Ascending aorta (tissue), 2 donors: Measurements from ENCODE around the gene OTOP2. TPM values are rescaled to one million over a fixed set of nuclear protein-coding genes. Genes with fewer than 3 reads are reported as not detected.

ENCODE experiments used
- DNase-seq, 2 donors: peaks; one replicate each; pipeline ENCODE4 v3.0.0-alpha.2; 2019; ENCODE audit warnings: low spot score in 2 of 2
- H3K27ac ChIP-seq, 2 donors: fragments of 200-600 bp; sonication (generic); one replicate each; pipeline ENCODE4 v1.5.1; 2016 to 2017; ENCODE audit warnings: mild to moderate bottlenecking in 1 of 2
- H3K27me3 ChIP-seq: fragments of 200-600 bp; sonication (generic); one replicate; pipeline ENCODE4 v1.5.1; 2017
- H3K36me3 ChIP-seq, 2 donors: fragments of 200-600 bp; sonication (generic); one replicate each; pipeline ENCODE4 v1.5.1; 2016
- H3K4me1 ChIP-seq, 2 donors: fragments of 200-600 bp; sonication (generic); one replicate each; pipeline ENCODE4 v1.5.1; 2016 to 2017; ENCODE audit warnings: mild to moderate bottlenecking in 1 of 2
- H3K4me3 ChIP-seq, 2 donors: fragments of 200-600 bp; sonication (generic); one replicate each; pipeline ENCODE4 v1.5.1; 2016 to 2017; ENCODE audit warnings: mild to moderate bottlenecking in 1 of 2
- H3K9me3 ChIP-seq, 2 donors: fragments of 200-600 bp; sonication (generic); one replicate each; pipeline ENCODE4 v1.5.1; 2016
- intact Hi-C: fragments of 100-400 bp; cut with DNase I; formaldehyde crosslinking; loops from one replicate; pipeline ENCODE4 v1.15.1; 2023
- total RNA-seq: library from RNA; depleted of rRNA; stranded (reverse); fragments of >200 nt; gene quantifications from one replicate; pipeline ENCODE4 v1.1.0, GENCODE V29; 2016
- TF ChIP-seq, protein P1 (sequence below), 3 experiments: fragments of 200-600 bp in 2 of 3; fragments of 450-650 bp in 1 of 3; sonication (generic) in 2 of 3; IDR thresholded peaks; one replicate each; pipeline ENCODE4 v1.5.1; 2016 to 2019; ENCODE audit warnings: antibody characterized with exemption in 3 of 3, mild to moderate bottlenecking in 1 of 3, moderate library complexity in 1 of 3

OTOP2 gene
- total RNA-seq, 1 donor from 2014 or later = not detected

DNA sequence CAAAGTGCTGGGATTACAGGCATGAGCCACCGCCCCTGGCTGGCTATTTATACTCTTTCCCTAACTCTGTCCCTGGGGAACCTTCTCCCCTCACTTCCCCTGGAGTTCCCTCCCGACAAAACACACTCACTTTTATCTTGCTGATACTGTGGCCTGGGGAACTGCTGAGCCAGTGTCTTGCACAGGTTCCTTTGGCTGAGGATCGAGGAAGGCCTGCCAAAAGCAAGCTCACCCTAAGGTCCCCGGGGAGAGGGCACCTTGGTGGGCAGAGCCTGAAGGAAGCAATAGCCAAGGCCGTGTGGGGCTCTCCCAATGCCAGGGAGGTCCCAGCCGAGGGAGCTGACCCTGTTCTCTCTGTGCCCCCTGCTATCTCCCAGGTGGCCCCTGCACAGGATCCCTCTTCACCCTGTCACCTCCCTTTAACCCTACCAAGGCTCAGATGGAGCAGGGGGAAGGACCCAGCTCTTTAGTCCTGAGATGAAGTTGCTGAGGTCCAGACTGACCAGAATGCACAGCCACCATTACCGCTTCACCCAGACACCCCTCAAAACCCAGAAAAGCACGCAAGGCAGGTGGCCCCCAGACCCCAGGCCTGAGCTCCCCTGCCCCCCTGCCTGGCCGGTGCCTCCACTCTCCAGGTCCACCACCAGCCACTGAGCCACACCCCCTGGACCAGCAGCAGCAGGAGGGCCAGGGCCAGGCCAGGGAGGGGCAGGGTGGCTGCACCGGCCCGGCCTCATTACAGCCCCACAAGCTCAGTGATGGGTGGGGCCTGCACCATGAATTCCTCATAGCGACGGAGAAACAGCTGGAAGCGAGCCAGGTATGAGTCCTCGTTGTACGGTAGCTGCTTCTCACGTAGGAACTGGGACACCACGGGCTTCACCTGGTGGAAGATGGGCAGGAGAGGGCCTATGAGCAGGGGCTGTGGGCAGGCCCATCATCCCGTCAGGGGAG lies 46.2 kb upstream of the OTOP2 start:
- Histone ChIP-seq H3K36me3 (no peaks in the 10 kb centered on the region), H3K27ac (no peak overlapping the region), H3K4me3 (no peak overlapping the region), H3K9me3 (no peaks in the 10 kb centered on the region), H3K4me1 (peaks cover 0 to 8% of the 10 kb centered on the region in 2 donors), H3K27me3 (no peaks in the 10 kb centered on the region)
- TF ChIP-seq, protein P1, sequence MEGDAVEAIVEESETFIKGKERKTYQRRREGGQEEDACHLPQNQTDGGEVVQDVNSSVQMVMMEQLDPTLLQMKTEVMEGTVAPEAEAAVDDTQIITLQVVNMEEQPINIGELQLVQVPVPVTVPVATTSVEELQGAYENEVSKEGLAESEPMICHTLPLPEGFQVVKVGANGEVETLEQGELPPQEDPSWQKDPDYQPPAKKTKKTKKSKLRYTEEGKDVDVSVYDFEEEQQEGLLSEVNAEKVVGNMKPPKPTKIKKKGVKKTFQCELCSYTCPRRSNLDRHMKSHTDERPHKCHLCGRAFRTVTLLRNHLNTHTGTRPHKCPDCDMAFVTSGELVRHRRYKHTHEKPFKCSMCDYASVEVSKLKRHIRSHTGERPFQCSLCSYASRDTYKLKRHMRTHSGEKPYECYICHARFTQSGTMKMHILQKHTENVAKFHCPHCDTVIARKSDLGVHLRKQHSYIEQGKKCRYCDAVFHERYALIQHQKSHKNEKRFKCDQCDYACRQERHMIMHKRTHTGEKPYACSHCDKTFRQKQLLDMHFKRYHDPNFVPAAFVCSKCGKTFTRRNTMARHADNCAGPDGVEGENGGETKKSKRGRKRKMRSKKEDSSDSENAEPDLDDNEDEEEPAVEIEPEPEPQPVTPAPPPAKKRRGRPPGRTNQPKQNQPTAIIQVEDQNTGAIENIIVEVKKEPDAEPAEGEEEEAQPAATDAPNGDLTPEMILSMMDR (IDR thresholded peaks at IDR 0.05) = no peak
- no peak for DNase-seq
- intact Hi-C loops = loop anchor here (10.0 kb wide), 2 partner anchors 663 to 1783 kb away; partner anchors contain the start of genes SLC39A11 and TTYH2

DNA sequence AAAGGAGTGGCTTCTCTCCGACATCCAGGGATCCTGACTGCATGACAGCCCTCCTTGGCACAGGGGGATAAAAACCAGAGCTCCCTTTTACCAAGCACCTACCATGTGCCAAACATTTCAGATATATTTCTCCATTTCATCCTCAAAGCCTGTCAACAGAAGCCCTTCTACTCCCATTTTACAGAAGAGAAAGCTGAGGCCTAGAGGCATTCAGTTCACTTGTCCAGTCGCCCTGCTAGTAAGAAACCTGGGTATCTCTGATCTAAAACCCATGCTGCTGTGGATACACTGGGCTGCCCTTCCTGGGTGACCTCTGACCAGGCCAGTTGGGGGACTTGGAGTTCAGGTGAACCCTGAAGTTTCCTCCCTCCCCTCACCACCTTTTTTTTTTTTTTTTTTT lies 45.4 kb upstream of the OTOP2 start:
- Histone ChIP-seq H3K9me3 (no peaks in the 10 kb centered on the region), H3K4me1 (peaks cover 0 to 7% of the 10 kb centered on the region in 2 donors), H3K4me3 (no peak overlapping the region), H3K36me3 (no peaks in the 10 kb centered on the region), H3K27ac (no peak overlapping the region), H3K27me3 (no peaks in the 10 kb centered on the region)
- DNase-seq = no peak
- TF ChIP-seq, protein P1 (IDR thresholded peaks at IDR 0.05) = no peak
- intact Hi-C loops = loop anchor here (10.0 kb wide), 2 partner anchors 664 to 1784 kb away; partner anchors contain the start of genes SLC39A11 and TTYH2

DNA sequence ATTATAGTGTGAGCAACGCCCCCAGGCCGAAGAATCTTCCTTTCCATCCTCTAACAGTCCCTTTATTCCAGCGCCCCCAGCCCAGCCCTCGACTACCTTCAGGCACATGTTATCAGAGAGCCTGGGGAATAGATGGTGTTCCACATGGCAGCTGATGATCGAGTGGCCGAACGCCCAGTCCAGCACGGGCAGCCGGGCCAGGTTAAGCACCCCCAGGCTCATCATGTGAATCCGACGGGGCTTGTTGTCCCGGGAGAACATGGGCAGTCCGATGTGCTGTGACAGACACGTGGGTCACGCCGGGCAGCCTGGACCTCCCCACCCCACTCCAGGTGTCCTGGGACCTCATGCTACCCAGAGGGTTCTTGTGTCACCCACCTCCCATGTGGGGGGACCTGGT lies 44.8 kb upstream of the OTOP2 start:
- intact Hi-C loops = loop anchor here (10.0 kb wide), 2 partner anchors 665 to 1785 kb away; partner anchors contain the start of genes SLC39A11 and TTYH2
- no peak for DNase-seq
- TF ChIP-seq, protein P1 (IDR thresholded peaks at IDR 0.05) = no peak
- Histone ChIP-seq H3K27me3 (no peaks in the 10 kb centered on the region), H3K4me3 (no peak overlapping the region), H3K9me3 (no peaks in the 10 kb centered on the region), H3K4me1 (peaks cover 0 to under 1% of the 10 kb centered on the region in 2 donors), H3K36me3 (no peaks in the 10 kb centered on the region), H3K27ac (no peak overlapping the region)

DNA sequence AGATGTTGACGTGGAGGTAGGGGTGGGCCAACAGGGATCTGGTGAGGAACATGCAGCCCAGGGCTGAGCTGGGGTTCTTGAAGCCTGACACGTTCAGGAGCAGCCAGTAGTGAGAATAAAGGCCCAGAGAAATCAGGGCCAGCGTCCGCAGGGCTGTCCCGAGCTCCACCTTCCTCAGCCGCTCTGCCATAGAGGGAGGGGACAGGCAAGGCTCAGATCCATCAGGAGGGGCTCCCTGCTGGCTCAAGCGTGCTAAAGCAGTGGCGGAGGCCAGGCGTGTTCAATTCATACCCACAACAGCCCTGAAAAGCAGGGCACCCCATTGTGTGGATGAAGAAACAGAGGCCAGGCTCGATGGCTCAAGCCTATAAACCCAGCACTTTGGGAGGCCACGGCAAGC lies 43.0 kb upstream of the OTOP2 start:
- Histone ChIP-seq H3K9me3 (no peaks in the 10 kb centered on the region), H3K36me3 (no peaks in the 10 kb centered on the region), H3K4me1 (no peaks in the 10 kb centered on the region), H3K27me3 (no peaks in the 10 kb centered on the region), H3K27ac (no peak overlapping the region), H3K4me3 (no peak overlapping the region)
- intact Hi-C loops = no loop called here
- DNase-seq = no peak
- TF ChIP-seq, protein P1 (IDR thresholded peaks at IDR 0.05) = no peak

DNA sequence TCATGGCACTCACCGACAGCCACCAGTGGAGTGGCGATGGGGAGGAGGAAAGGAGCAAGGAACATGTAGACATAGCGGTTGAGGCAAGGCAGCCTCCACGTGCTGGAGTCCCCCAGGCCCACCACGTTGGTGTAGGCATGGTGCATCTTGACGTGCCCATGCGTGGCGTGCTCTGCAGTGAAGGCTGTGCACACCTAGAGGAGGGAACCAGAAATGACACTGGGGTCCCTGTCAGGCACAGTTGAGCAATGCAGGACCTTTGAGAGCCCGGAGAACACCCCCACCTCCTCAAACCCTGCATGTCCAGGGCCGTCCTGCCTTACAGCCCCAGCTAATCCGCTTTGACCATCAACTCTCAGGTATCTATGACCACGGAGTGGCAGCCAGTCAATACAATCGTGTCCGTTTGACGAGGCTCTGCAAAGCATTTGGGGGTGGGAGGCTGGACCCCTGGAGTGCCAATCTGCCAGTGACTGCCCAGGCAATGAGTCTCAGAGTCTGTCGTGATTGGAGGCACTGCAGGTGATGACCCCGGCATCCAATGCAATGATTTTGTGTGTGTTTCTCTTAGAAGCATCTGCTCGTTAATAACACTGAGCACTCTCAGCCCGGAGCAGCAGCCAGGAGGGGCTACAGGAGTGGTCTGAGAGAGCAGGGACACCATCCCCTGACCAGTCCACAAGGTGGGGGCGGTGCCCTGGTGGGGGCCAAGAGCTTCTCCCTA lies 41.4 kb upstream of the OTOP2 start:
- H3K9me3 ChIP-seq = no peaks in the 10 kb centered on the region
- TF ChIP-seq, protein P1 (IDR thresholded peaks at IDR 0.05) = no peak
- intact Hi-C loops = no loop called here
- H3K36me3 ChIP-seq = no peaks in the 10 kb centered on the region
- H3K27me3 ChIP-seq = no peaks in the 10 kb centered on the region
- H3K4me3 ChIP-seq = no peak overlapping the region
- no peak overlapping the region for H3K27ac ChIP-seq
- no peaks in the 10 kb centered on the region for H3K4me1 ChIP-seq
- no peak for DNase-seq
